NCI-H69 (cell line): ENCODE measurements around the gene COL7A1.
A peak's percentile ranks its signal among the peaks of the same experiment; 100 is the strongest.

Experiments
- DNase-seq: peaks from one replicate; lab custom pipeline; 2025; lab: John Stamatoyannopoulos, UW

The COL7A1 gene

DNA sequence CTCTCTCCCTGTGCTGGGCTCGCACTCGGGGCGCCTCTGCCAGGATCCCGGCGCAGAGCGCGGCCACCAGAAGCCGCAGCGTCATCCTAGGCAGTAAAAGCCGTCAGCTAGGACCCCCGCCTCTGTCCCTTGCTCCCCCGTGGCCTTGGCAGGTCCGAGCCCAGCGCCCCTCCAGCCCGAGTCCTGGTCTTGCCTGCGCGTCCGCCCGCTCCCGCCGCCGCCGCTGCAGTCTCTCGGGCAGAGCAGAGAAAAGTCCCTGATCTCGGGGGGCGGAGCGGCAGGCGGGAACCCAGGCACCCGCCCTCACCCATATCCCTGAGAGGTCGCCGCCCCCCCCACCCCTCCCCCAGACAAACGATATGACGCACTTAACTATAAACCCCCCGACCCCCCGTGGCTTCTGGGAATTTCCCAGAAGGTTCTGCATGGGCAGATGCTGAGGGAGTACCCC lies at the start of gene COL7A1:
COL7A1 (minus strand) TSS at position 255 of the 451 bp plus-strand sequence; CDS start at position 85, 170 bp downstream.
- no peak for DNase-seq

DNA sequence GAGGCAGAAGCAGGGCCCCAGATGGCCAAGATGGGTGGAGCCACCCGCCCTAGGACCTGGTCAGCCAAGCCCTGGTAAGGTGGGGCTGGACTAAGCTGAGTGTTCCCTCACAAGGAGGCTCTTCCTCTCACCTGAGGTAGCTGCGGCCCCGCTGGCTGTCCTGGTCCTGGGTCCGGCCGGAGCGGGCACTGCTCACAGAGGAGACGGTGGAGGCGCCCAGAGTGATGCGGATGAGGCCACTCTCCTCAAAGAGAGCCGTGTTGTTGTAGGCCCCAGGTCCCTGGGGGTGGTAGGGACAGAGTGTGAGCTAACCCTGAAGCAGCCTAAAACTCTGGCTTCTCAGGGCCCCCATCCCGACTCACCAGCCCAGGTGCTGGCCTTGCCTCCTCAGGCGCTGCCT lies 47.5 kb upstream of the COL7A1 start:
- no peak for DNase-seq

DNA sequence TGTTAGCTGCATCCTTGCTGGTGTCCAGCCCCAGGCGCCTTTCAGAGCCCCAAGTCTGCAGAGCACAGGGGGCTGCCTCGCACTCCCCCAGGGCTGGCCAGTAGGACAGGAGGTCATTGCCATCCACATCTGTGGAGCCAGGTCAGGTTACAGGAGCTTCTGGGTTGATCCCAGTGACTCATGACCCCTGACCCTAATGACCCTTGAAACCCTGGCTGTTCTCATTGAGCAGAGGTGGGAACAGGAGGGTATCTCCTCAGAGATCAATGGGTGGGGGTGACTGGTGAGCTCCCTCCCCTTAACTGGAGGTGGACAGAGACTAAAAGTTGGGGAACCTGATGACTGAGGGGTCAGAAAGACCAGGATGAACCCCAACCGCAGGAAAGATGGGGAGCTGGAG lies 46.3 kb upstream of the COL7A1 start:
- DNase-seq: no peak

DNA sequence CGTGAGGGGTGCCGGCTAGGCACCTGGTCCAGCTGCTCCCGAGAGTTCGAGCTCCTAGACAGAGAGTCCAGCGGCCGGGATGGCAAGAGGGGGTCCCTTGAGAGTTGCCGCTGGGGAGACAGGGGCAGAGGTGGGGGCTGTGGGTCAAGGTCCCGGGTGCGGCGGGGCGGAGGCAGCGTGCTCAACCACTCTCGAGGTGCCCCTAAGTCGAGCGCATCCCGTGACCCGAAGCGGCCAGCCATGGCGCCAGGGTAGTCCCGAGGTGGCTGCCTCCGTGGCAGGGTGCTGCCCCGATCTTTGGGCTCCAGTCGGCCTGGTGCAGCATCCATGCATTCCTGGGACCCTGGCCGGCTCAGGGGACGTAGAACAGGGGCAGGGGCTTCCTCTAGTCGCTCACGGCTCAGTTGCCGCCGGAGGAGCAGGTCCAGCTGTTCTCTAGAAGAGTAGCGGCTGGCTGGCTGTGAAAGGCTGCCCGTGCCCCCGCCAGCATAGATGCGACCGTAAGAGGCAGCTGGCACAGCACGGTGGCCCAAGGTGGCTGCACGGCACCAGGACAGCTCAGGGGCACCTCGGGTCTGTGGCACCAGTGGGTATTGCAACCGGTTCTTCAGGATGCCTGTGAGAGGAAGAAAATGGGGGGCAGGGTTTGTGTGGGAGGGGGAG lies 44.9 kb upstream of the COL7A1 start:
- no peak for DNase-seq

DNA sequence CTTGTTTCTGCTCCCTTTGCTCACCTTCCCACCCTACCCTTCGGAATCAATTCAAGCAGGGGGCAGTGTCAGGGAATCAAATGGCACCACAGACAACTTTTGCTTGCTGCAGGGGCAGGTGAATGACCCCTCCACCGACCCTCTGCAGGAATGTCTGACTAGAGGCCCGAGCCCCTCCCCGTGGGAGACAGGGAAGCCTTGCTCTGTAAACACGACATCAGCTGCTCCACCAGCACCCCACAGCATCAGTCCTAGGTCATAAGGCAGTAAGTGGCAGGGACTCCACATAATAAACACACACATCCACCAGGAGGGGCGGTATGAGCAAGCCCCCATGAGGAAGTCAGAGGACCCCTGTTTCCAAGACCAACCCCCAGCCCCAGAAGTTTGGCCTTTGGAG lies 42.2 kb upstream of the COL7A1 start:
- no peak for DNase-seq

DNA sequence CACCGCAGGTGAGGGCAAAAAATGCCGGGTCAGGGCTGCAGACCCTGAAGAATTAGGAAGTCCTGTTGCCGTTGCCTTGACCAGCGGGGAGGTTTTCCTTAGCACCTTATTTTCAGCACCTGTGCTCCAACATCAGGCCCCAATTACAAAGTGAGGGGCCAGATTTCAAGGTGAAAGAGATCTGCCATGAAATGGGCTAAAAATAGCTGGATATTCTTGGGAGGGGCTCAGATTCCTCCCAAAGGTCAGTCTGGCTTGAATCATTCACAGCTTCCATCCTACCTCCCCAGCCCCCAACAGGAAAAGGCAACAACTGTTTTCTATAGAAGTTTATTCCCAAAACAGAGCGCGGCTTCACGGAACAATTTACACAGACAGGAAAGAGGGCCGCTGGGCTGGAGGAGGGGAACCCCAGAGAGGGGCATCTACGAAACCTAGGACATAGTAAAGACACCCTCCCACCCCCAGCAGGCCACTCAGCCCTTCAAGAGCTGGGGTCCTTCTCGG lies 41.1 kb upstream of the COL7A1 start:
- DNase-seq: no peak

DNA sequence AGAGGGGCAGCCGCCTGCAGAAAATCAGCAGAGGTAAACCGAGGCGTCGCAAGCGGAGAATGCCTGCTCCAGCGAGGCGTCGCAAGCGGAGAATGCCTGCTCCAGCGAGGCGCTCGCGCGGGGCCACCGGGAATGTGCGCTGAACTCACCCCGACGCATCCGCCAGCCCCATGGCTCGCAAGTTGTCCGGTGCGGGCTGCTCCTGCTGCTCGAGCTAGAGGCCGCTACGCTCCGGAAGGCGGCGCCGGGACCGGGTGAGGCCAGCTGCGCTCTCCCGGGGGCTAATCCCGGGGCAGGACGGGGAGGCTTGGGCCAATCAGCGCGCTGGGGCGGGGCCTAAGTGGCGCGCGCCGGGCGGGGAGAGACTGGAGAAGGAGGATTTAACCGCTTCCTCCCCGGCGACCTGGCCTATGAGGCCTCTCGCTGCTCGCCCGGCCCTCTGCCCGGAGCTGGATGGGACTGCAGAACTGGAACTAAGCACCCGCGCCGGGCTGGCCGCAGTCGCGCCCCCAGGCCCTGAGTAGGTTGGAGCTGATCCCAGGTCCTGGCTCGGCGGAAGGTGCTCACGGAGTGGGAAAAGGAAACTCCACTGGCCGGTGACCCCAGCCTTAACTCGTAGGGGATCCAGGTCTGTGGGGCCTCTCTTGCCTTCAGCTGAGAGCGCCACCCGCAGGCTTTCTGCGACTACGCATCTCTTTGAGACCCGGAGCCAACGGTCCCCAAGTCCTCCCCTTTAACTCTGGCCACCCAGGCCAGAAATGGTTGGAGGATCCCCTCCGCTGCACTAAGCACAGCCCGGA lies 40.3 kb upstream of the COL7A1 start, which contains the start of gene SLC26A6:
SLC26A6 (minus strand) TSS at position 240 of the 800 bp plus-strand sequence; CDS start at position 172, 68 bp downstream.
- peak; percentile 95 for DNase-seq

DNA sequence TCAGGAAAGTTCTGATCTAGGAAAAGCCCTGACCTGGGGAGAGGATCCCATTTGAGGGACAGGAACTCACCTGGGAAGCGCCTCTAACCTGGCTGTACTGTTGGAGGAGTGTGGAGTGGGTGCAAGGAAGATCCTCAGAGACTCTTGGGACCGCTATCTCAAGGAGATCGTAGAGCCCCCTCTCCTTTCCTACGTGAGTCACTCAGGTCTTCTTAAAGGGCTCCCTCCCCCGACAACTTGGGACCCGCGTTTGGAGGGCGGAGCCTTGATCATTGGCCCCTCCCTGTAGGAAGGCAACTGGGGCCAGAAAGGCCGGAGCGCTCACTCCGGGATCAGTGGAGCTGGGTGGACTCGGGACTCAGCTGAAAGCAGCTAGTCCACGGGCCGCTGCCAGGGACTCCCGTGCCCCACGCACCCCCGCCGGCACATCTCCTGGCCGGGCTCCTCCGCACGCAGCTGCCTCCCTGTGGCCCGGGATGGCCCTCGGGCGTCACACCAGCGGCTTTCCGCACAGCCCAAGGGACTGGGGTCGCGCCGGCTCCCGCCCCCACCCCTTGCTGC lies 39.6 kb upstream of the COL7A1 start:
- DNase-seq: peak; percentile 44

DNA sequence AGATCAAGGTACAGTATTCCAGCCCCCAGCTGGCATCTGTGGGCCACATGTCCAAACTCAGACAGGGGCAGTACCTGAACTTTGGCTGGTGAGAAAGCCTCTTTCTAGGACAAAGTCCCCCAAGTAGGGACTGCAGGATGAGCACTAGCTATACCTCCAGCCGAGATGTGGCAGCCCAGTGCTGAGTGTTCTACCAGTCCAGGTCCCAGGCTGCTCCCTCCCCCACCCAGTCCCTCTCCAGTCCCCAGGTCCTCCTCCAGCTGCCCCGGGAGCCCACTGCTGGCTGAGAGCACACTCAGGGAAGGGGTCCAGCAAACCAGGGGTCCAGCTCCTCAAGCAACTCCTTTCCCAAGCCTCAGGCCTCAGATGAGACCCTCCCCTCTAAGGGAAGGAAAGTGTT lies 38.6 kb upstream of the COL7A1 start:
- DNase-seq: no peak

DNA sequence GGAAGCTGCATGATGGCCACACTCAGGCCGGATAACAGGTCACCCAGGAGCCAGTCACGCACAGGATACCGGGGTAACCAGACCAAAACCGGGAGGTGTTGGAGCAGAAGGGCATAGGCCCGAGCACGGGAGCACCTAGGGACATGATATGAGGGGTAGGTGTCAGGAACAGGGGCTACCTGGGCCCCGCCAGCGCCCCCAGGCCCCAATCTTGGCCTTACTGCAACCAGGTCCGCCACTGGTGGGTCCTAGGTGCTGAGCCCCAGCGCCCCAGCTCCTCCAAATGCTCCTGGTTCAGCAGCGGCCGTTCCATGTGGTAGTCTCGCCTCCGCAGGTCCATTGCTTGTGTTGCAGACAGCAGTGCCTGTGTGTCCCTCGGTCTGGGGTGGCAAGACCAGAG lies 38.1 kb upstream of the COL7A1 start:
- DNase-seq: no peak

DNA sequence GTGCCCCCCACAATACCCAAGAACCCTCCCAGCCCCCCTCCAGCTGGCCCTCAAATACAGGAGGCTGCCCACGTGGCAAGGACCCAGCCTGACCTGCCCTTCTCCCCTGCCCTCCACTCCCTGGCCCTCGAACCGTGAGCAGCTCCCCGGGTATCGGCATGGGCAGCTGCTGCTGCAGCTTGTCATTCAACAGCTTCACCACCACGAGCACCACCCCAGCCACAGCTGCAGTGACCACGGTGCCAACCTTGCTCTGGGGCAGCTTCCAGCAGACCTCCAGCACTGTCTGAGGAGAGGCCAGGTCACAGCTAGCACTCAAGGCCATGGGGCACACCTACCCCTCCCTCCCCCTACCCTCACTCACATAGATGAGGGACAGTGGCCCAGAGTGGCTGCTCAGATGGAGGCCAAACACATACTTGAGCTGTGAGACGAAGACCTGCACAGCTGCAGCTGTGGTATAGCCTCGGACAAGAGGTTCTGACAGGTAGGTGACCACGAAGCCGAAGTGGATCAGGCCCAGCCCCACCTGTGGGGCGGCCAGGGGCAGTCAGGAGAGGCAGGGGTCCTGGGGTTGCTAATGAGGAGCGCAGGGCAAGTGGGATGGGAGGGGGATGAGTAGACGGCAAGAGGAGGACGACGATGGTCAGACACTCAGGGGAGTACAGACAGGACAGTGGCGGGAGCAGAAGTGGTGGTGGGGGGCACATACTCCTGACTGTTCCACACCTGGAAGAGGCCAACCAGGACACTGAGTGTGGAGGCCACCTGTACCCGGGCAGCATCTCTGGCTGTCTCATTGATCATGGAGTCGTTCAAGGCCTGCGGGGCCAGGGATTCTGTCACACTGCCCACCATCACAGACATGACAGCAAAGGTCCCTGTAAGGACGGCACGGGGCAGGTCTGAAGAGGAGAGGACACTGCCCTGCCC lies 36.7 kb upstream of the COL7A1 start:
- no peak for DNase-seq

DNA sequence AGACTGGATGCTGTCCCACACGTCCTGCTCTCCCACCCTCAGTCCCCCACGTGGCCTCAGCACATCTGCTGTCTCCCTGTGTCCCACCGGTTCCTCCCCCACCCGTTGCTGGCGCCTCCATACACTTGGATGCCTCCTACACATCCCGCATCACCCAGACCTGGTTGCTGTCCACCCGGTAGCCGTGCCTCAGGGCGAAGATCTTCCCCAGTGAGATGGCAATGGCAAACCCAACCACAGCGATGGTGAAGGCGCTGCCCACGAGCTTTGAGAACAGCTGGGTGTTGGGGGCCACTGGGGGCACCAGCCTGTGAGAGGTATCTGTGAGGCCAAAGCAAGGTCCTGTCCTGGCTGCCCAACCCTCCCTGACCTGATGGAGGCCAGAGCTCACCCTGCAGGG lies 35.7 kb upstream of the COL7A1 start:
- no peak for DNase-seq

DNA sequence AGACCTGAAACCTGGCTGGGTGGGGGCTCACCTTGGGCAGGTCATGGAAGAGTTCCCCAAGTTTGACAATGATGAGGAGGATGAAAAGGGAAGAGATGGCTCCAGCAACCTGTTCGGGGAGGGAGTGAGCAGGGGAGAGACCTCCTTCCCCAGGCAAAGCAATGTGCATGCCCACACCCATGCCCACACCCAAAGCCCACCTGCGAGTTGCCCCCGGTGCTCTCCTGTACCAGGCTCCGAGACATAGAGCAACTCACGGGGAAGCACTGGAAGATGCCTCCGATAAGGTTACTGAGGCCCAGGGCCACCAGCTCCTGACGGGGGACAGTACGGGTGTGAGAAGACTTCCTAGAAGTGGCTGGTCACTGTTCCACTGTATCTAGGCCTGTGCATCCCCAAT lies 35.3 kb upstream of the COL7A1 start:
- DNase-seq: no peak

DNA sequence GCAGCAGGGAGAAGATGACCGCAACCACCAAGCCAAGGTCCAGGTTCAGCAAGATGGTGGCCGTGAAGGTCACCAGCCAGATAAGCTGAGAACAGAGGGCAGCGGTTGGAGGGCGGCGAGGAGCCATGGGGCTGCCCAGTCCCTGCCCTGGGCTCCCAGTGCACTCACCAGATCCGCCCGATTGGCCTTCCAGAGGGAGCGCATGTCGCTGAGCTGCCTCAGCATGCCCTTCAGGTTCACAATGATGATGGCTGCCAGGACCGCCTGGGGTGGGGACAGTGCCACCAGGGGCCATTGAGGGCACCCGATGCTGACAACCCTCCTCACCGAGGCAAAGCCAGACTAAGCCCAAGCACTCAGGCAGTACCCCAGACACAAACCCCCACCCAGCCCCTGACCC lies 34.8 kb upstream of the COL7A1 start:
- DNase-seq: no peak

DNA sequence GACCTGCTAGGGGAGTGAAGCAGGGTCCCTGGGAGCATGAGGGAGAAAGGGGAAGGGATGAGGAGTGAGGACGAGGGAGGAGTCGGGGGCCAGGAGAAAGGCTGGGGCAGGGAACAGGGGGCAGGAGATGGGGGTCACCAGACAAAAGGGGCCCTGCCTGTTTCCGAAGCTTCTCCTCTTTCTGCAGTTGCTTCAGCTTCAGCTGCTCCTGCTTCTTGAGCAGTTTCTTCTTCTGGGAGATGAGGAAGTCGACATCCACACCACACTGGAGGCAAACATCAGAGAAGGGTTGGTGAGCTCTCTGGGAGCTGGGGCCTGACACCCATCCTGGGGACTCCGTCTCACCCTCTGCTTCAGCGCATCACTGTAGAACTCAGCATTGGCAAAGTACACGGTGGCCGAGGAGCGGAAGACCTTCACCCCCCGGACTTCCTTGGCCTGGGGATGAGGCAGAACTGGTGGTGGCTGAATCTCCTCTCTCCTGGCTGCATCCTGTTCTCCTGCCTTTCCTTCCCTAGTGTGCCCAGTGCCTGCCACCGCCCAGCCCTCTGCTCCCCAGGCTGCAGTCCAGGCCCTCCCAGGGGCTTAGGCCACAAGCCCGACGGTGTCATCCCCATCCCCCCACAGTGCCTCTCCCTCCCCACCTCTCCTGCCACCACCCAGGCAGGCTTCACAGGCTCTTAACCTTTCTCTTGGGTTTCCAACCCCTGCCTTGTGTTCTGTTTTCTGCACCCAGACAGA lies 33.3 kb upstream of the COL7A1 start:
- DNase-seq: no peak

DNA sequence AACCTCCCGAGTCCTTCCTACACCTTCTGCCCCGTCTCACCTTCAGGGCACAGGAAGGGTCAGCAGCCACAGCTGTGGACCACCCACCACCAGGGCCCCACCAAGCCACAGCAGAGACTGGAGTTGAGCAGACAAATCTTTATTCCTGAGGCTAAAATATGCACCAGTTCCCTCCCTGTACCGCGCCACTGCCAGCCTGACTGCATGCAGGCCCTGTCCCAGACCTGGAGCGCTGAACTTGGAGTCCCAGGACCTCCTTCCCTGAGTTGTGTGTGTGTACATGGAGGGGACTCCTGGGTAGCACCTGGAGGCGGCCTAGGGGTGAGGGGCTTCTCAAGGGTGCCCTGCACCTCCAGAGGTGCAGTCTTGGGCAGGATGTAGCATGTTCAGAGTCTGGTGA lies 30.5 kb upstream of the COL7A1 start:
- DNase-seq: no peak

DNA sequence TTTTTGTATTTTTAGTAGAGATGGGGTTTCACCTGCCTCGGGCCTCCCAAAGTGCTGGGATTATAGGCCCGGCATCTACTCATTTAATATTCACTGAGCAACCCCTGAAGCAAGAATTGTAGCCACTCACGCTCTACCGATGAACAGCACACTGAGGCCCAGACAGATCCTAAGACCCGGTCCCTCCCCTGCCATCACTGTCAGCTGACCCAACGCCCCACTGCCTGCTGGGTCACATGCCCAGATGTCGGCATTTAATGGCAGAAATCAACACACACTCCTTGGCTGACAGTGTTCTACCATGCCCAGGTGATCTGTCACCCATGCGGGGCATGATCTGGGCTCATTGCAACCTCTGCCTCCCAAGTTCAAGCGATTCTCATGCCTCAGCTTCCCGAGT lies 29.6 kb upstream of the COL7A1 start:
- DNase-seq: no peak

DNA sequence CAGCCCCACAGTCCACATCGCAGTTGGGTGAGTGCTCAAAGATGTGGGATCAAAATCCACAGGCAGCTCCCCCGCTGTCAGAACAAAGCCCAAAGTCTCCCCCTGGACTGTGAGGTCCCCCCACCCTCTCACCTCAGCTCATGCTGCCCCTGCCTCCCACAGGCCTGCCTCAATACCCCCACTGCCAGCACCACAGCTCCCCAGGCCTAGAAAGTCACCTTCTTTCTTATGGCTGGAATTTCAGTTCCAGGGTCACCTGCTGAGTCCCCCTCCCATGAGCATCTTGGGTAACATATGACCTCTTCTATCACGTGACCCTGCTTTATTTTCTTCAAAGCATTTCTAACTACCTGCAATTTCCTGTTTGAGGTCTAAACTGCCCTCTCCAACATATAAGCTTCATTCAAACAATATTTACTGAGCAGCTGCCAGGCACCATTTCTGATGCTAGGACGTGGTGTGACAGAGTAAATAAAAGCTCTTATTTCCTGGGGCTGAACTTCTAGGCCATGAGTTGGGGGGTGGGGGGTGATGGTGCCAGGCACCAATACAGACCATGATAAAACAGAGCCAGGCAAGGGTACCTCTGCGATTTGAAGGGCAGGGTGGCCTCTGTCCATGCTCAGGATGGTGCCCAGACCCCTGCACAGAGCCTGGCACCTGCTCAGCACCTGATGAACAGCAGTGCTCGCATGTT lies 28.9 kb upstream of the COL7A1 start:
- DNase-seq: peak; percentile 81

DNA sequence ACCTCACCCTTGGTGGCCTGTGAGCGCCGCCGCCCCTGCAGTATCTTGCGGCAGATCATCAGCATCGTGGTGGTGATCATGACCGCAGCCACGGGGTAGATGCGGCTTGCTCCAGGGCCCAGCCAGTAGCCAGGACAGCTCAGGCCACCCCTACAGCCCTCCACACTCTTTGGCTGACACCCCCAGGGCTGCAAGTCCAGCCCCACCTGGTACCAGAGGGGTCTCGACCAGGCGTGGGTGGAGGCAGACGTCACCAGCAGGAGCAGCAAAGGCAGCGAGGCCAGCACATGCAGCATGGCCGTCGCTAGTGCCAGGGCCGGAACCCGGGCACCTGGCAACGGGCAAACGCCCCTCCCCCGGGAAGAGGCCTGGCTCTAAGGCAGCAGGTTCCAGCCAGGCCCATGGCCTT lies 26.3 kb upstream of the COL7A1 start, which contains the start of gene TMEM89:
TMEM89 (minus strand) TSS at position 309 of the 409 bp plus-strand sequence; CDS start at position 296, 13 bp downstream.
- no peak for DNase-seq
